ENCODE results near the gene LIPA. TPM values are rescaled to one million over a fixed set of nuclear protein-coding genes. Genes with fewer than 3 reads are reported as not detected.
A peak's percentile ranks its signal among the peaks of the same experiment; 100 is the strongest.

Gene LIPA
- total RNA-seq, 2 experiments from 2014 or later: 20.4 to 20.7 TPM

GRCh38 chr10:89214566-89215165 lies 36.9 kb downstream of the LIPA start:
- Mint-ChIP-seq H3K36me3 (ENCODE audit: low read depth) (no peaks in the 10 kb centered on the region), H3K4me1 (ENCODE audit: low read depth) (peaks cover 15% of the 10 kb centered on the region), H3K4me3 (no peak overlapping the region), H3K27ac (no peak overlapping the region), H3K27me3 (peaks cover 13% of the 10 kb centered on the region), H3K9me3 (no peaks in the 10 kb centered on the region)
- POLR2A ChIA-PET: interaction anchor here (1.0 to 1.1 kb wide), 2 partner anchors 187 to 223 kb away, joined by 3 to 4 read pairs; no protein-coding TSS in a partner anchor
- CTCF ChIA-PET: interaction anchor here (0.6 to 4.2 kb wide), 32 partner anchors 10 to 486 kb away, joined by 3 to 96 read pairs (median 4); partner anchors contain the start of gene LIPA
- no peak for TF ChIP-seq CTCF (IDR thresholded peaks at IDR 0.05)
- ATAC-seq (no peak), DNase-seq (no peak)
- intact Hi-C loops (cut with micrococcal nuclease): loop anchor here (5.0 kb wide), 1 partner anchor 377 kb away; no protein-coding TSS in a partner anchor

- DNase-seq (no peak), ATAC-seq (peak; percentile 60)
- peak; percentile 82 for TF ChIP-seq CTCF (IDR thresholded peaks at IDR 0.05)
- Mint-ChIP-seq H3K36me3 (ENCODE audit: low read depth) (no peaks in the 10 kb centered on the region), H3K4me1 (ENCODE audit: low read depth) (peaks cover 15% of the 10 kb centered on the region), H3K4me3 (no peak overlapping the region), H3K9me3 (no peaks in the 10 kb centered on the region), H3K27ac (no peak overlapping the region), H3K27me3 (peaks cover 18% of the 10 kb centered on the region)
- CTCF ChIA-PET: interaction anchor here (0.5 to 4.2 kb wide), 30 partner anchors 9 to 485 kb away, joined by 3 to 96 read pairs (median 3); no protein-coding TSS in a partner anchor
- intact Hi-C loops (cut with micrococcal nuclease): loop anchor here (1.0 kb wide), 2 partner anchors 184 to 278 kb away; no protein-coding TSS in a partner anchor
- POLR2A ChIA-PET: interaction anchor here (0.6 to 1.1 kb wide), 2 partner anchors 183 to 222 kb away, joined by 3 to 4 read pairs; no protein-coding TSS in a partner anchor
Observed at GRCh38 chr10:89213191-89213808, 38.3 kb downstream of the LIPA start.

- DNase-seq: no peak
- H3K27me3 Mint-ChIP-seq: peaks cover 29% of the 10 kb centered on the region
- CTCF ChIA-PET: interaction anchor here (1.1 to 9.2 kb wide), 5 partner anchors 8 to 277 kb away, joined by 3 to 117 read pairs (median 38); no protein-coding TSS in a partner anchor
- intact Hi-C loops (cut with micrococcal nuclease): no loop called here
- peaks cover 15% of the 10 kb centered on the region for H3K4me1 Mint-ChIP-seq (ENCODE audit: low read depth)
- no peak for ATAC-seq
- H3K36me3 Mint-ChIP-seq (ENCODE audit: low read depth): no peaks in the 10 kb centered on the region
- no peaks in the 10 kb centered on the region for H3K9me3 Mint-ChIP-seq
- no peak for TF ChIP-seq CTCF (IDR thresholded peaks at IDR 0.05)
- H3K27ac Mint-ChIP-seq: no peak overlapping the region
- POLR2A ChIA-PET: interaction anchor here (0.8 kb wide), 1 partner anchor 47 kb away, joined by 4 read pairs; no protein-coding TSS in a partner anchor
- H3K4me3 Mint-ChIP-seq: no peak overlapping the region
Observed at GRCh38 chr10:89210794-89211425, 40.7 kb downstream of the LIPA start.

- intact Hi-C loops (cut with micrococcal nuclease): no loop called here
- no peak for ATAC-seq
- DNase-seq: no peak
- ChIA-PET POLR2A (interaction anchor here (0.7 to 1.2 kb wide), 2 partner anchors 180 to 198 kb away, joined by 3 read pairs; no protein-coding TSS in a partner anchor), CTCF (interaction anchor here (0.7 to 9.2 kb wide), 5 partner anchors 9 to 373 kb away, joined by 3 to 117 read pairs (median 38); no protein-coding TSS in a partner anchor)
- Mint-ChIP-seq H3K9me3 (no peaks in the 10 kb centered on the region), H3K27ac (no peak overlapping the region), H3K36me3 (ENCODE audit: low read depth) (no peaks in the 10 kb centered on the region), H3K27me3 (peaks cover 34% of the 10 kb centered on the region), H3K4me3 (no peak overlapping the region), H3K4me1 (ENCODE audit: low read depth) (peaks cover 15% of the 10 kb centered on the region)
- TF ChIP-seq CTCF (IDR thresholded peaks at IDR 0.05): no peak
Observed at GRCh38 chr10:89209718-89210117, 41.9 kb downstream of the LIPA start.

Data from activated CD8-positive, alpha-beta T cell treated with anti-CD3 and anti-CD28 coated beads for 36 hours (primary cell).